HepG2 (cell line): ENCODE measurements around the gene STH. TPM values are rescaled to one million over a fixed set of nuclear protein-coding genes. Genes with fewer than 3 reads are reported as not detected.

Experiments
- BCL6 ChIP-seq: IDR thresholded peaks from 2 replicates; pipeline ENCODE4 v1.6.1; 2016; ENCODE audit warnings: missing genetic modification reagents, missing compliant biosample characterization
- HNF4A ChIP-seq: sonication (generic); formaldehyde crosslinking; IDR thresholded peaks from 2 replicates; pipeline ENCODE4 v1.4.0; 2020; ENCODE audit warnings: missing genetic modification reagents
- MED13 ChIP-seq: sonication (generic); formaldehyde crosslinking; IDR thresholded peaks from 2 replicates; pipeline ENCODE4 v1.5.0; 2020; ENCODE audit warnings: missing genetic modification reagents
- MYC ChIP-seq: sonication (generic); formaldehyde crosslinking; IDR thresholded peaks from 2 replicates; pipeline ENCODE4 v1.9.0; 2021; ENCODE audit warnings: missing genetic modification reagents, borderline replicate concordance
- MYNN ChIP-seq: sonication (generic); formaldehyde crosslinking; IDR thresholded peaks from 2 replicates; pipeline ENCODE4 v1.4.0; 2020; ENCODE audit warnings: mild to moderate bottlenecking, low read depth, missing genetic modification reagents
- NR2F6 ChIP-seq, 2 experiments: IDR thresholded peaks; 2 replicates each; pipeline ENCODE4 v1.6.1; 2016; ENCODE audit warnings: antibody characterized with exemption in 1 of 2, mild to moderate bottlenecking in 1 of 2
- SP140L ChIP-seq: sonication (generic); formaldehyde crosslinking; IDR thresholded peaks from 2 replicates; pipeline ENCODE4 v1.4.0; 2020; ENCODE audit warnings: missing genetic modification reagents, borderline replicate concordance
- U2AF2 ChIP-seq: fragments of 200-400 bp; formaldehyde crosslinking; IDR thresholded peaks from 2 replicates; pipeline ENCODE4 v1.6.1; 2017; ENCODE audit warnings: low read depth, mild to moderate bottlenecking, low read length
- ZBTB8A ChIP-seq: sonication (generic); formaldehyde crosslinking; IDR thresholded peaks from 2 replicates; pipeline ENCODE4 v1.4.0; 2020; ENCODE audit warnings: mild to moderate bottlenecking, low read depth, missing genetic modification reagents, borderline replicate concordance
- ZKSCAN1 ChIP-seq: fragments of 150-350 bp; IDR thresholded peaks from 2 replicates; pipeline ENCODE4 v1.6.1; 2014; ENCODE audit warnings: low read length
- ZNF253 ChIP-seq: sonication (generic); formaldehyde crosslinking; IDR thresholded peaks from 2 replicates; pipeline ENCODE4 v1.8.0; 2022; ENCODE audit warnings: mild to moderate bottlenecking, missing genetic modification reagents, borderline replicate concordance
- ZNF335 ChIP-seq: sonication (generic); formaldehyde crosslinking; IDR thresholded peaks from 2 replicates; pipeline ENCODE4 v1.4.0; 2020; ENCODE audit warnings: missing genetic modification reagents
- ZNF354B ChIP-seq: sonication (generic); formaldehyde crosslinking; IDR thresholded peaks from 2 replicates; pipeline ENCODE4 v1.8.0; 2022; ENCODE audit warnings: mild to moderate bottlenecking, missing genetic modification reagents
- ZNF441 ChIP-seq: sonication (generic); formaldehyde crosslinking; IDR thresholded peaks from 2 replicates; pipeline ENCODE4 v1.7.0; 2021; ENCODE audit warnings: missing genetic modification reagents, borderline replicate concordance
- ZNF552 ChIP-seq: sonication (generic); formaldehyde crosslinking; IDR thresholded peaks from 2 replicates; pipeline ENCODE4 v1.9.0; 2022; ENCODE audit warnings: missing genetic modification reagents, mild to moderate bottlenecking, borderline replicate concordance
- ZNF567 ChIP-seq: sonication (generic); formaldehyde crosslinking; IDR thresholded peaks from 2 replicates; pipeline ENCODE4 v1.8.1; 2023; ENCODE audit warnings: mild to moderate bottlenecking, missing genetic modification reagents, borderline replicate concordance
- ZNF589 ChIP-seq: sonication (generic); formaldehyde crosslinking; conservative IDR thresholded peaks from 2 replicates; pipeline ENCODE4 v1.8.0; 2022; ENCODE audit warnings: mild to moderate bottlenecking, moderate library complexity, missing genetic modification reagents
- ZNF616 ChIP-seq: sonication (generic); formaldehyde crosslinking; IDR thresholded peaks from 2 replicates; pipeline ENCODE4 v1.5.0; 2020; ENCODE audit warnings: low read depth, mild to moderate bottlenecking, missing genetic modification reagents
- ZNF724P ChIP-seq: sonication (generic); formaldehyde crosslinking; IDR thresholded peaks from 2 replicates; pipeline ENCODE4 v1.8.0; 2022; ENCODE audit warnings: missing genetic modification reagents, borderline replicate concordance
- ZNF792 ChIP-seq: IDR thresholded peaks from 2 replicates; pipeline ENCODE4 v1.6.1; 2016
- ZSCAN9 ChIP-seq: IDR thresholded peaks from 2 replicates; pipeline ENCODE4 v1.6.1; 2016; ENCODE audit warnings: borderline replicate concordance
- polyA plus RNA-seq, 8 experiments: library from polyadenylated mRNA; depleted of rRNA in 3 of 8; stranded (reverse) in 7 of 8; unstranded in 1 of 8; fragments of >200 nt; fragmentation: Illumina TruSeq in 4 of 8; extraction: Trizol in 4 of 8; gene quantifications; 2 replicates each; pipeline versions ENCODE4 v1.2.1 to v1.2.3, GENCODE V29; 2011 to 2016; ENCODE audit warnings: low read depth in 4 of 8, missing spikeins in 1 of 8, mixed read lengths in 1 of 8; ENCODE audit not compliant: insufficient read depth in 1 of 8
- total RNA-seq, 5 experiments: library from RNA; depleted of rRNA; stranded (reverse); fragments of >200 nt; fragmentation: Illumina TruSeq; extraction: Trizol; gene quantifications; 2 replicates each; pipeline ENCODE4 v1.2.3, GENCODE V29; 2016; ENCODE audit warnings: low read depth in 1 of 5
- TF ChIP-seq, protein P1 (sequence below): sonication (generic); formaldehyde crosslinking; IDR thresholded peaks from 2 replicates; pipeline ENCODE4 v1.5.1; 2020; ENCODE audit warnings: missing genetic modification reagents, mild to moderate bottlenecking, borderline replicate concordance
- TF ChIP-seq, protein P2 (sequence below): sonication (generic); formaldehyde crosslinking; IDR thresholded peaks from 2 replicates; pipeline ENCODE4 v1.8.0; 2022; ENCODE audit warnings: missing genetic modification reagents, mild to moderate bottlenecking, inconsistent platforms, borderline replicate concordance
- TF ChIP-seq, protein P3 (sequence below): sonication (generic); formaldehyde crosslinking; IDR thresholded peaks from 2 replicates; pipeline ENCODE4 v1.5.1; 2020; ENCODE audit warnings: mild to moderate bottlenecking, missing genetic modification reagents, borderline replicate concordance
- TF ChIP-seq, protein P4 (sequence below): sonication (generic); formaldehyde crosslinking; conservative IDR thresholded peaks from 2 replicates; pipeline ENCODE4 v1.4.0; 2020; ENCODE audit warnings: mild to moderate bottlenecking, missing genetic modification reagents, moderate library complexity

STH gene
- total and polyA plus RNA-seq, 2 of the 13 experiments (the other 11 are each of a cell fraction or from before 2014, with no cell fraction given), result not detected

DNA sequence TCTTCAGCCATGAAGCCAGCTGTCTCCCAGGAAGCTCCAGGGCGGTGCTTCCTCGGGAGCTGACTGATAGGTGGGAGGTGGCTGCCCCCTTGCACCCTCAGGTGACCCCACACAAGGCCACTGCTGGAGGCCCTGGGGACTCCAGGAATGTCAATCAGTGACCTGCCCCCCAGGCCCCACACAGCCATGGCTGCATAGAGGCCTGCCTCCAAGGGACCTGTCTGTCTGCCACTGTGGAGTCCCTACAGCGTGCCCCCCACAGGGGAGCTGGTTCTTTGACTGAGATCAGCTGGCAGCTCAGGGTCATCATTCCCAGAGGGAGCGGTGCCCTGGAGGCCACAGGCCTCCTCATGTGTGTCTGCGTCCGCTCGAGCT is 14.1 kb downstream of the STH start (continued):
- TF ChIP-seq, protein P1, sequence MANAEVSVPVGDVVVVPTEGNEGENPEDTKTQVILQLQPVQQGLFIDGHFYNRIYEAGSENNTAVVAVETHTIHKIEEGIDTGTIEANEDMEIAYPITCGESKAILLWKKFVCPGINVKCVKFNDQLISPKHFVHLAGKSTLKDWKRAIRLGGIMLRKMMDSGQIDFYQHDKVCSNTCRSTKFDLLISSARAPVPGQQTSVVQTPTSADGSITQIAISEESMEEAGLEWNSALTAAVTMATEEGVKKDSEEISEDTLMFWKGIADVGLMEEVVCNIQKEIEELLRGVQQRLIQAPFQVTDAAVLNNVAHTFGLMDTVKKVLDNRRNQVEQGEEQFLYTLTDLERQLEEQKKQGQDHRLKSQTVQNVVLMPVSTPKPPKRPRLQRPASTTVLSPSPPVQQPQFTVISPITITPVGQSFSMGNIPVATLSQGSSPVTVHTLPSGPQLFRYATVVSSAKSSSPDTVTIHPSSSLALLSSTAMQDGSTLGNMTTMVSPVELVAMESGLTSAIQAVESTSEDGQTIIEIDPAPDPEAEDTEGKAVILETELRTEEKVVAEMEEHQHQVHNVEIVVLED (CRISPR knock-in tag), result peak; percentile 28; the same call in 1 of the 2 replicates
- TF ChIP-seq ZNF253 (CRISPR knock-in tag) (no peak), NR2F6 (IDR thresholded peaks at IDR 0.05) (peak; percentile 57; the same call in 1 of the 2 replicates), NR2F6 (CRISPR knock-in tag; IDR thresholded peaks at IDR 0.05) (peak; percentile 71), MYNN (CRISPR knock-in tag) (no peak), ZBTB8A (CRISPR knock-in tag) (no peak), ZNF589 (CRISPR knock-in tag) (no peak; the same call in 1 of the 2 replicates), HNF4A (peak; percentile 57), ZNF567 (CRISPR knock-in tag) (no peak), MED13 (CRISPR knock-in tag) (no peak), ZNF354B (CRISPR knock-in tag) (no peak), SP140L (CRISPR knock-in tag) (no peak), ZNF552 (CRISPR knock-in tag) (no peak; the same call in 1 of the 2 replicates), ZKSCAN1 (no peak), BCL6 (CRISPR knock-in tag) (peak; percentile 76), ZNF792 (CRISPR knock-in tag) (no peak), ZNF335 (CRISPR knock-in tag) (no peak), MYC (CRISPR knock-in tag) (no peak), ZNF616 (no peak), ZSCAN9 (CRISPR knock-in tag) (no peak), U2AF2 (no peak), ZNF441 (no peak), ZNF724P (CRISPR knock-in tag) (no peak)
- TF ChIP-seq, protein P2, sequence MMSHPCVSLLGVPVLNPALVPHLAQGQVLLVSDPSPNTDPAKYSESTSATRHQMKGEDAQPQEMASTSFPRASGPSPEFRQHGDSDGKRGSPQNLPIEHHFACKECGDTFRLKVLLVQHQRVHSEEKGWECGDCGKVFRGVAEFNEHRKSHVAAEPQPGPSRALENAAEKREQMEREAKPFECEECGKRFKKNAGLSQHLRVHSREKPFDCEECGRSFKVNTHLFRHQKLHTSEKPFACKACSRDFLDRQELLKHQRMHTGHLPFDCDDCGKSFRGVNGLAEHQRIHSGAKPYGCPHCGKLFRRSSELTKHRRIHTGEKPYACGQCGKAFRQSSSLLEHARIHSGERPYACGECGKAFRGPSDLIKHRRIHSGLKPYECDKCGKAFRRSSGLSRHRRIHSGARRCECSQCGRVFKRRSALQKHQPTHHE (CRISPR knock-in tag), result no peak
- TF ChIP-seq, protein P3, sequence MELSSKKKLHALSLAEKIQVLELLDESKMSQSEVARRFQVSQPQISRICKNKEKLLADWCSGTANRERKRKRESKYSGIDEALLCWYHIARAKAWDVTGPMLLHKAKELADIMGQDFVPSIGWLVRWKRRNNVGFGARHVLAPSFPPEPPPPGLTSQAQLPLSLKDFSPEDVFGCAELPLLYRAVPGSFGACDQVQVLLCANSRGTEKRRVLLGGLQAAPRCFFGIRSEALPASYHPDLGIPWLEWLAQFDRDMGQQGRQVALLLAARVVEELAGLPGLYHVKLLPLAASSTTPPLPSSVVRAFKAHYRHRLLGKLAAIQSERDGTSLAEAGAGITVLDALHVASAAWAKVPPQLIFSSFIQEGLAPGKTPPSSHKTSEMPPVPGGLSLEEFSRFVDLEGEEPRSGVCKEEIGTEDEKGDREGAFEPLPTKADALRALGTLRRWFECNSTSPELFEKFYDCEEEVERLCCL, result no peak
- TF ChIP-seq, protein P4, sequence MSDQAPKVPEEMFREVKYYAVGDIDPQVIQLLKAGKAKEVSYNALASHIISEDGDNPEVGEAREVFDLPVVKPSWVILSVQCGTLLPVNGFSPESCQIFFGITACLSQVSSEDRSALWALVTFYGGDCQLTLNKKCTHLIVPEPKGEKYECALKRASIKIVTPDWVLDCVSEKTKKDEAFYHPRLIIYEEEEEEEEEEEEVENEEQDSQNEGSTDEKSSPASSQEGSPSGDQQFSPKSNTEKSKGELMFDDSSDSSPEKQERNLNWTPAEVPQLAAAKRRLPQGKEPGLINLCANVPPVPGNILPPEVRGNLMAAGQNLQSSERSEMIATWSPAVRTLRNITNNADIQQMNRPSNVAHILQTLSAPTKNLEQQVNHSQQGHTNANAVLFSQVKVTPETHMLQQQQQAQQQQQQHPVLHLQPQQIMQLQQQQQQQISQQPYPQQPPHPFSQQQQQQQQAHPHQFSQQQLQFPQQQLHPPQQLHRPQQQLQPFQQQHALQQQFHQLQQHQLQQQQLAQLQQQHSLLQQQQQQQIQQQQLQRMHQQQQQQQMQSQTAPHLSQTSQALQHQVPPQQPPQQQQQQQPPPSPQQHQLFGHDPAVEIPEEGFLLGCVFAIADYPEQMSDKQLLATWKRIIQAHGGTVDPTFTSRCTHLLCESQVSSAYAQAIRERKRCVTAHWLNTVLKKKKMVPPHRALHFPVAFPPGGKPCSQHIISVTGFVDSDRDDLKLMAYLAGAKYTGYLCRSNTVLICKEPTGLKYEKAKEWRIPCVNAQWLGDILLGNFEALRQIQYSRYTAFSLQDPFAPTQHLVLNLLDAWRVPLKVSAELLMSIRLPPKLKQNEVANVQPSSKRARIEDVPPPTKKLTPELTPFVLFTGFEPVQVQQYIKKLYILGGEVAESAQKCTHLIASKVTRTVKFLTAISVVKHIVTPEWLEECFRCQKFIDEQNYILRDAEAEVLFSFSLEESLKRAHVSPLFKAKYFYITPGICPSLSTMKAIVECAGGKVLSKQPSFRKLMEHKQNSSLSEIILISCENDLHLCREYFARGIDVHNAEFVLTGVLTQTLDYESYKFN (CRISPR knock-in tag), result peak; percentile 63; the same call in 1 of the 2 replicates
